ENCODE measurements around the gene ARFGEF3.

ARFGEF3 gene

DNA sequence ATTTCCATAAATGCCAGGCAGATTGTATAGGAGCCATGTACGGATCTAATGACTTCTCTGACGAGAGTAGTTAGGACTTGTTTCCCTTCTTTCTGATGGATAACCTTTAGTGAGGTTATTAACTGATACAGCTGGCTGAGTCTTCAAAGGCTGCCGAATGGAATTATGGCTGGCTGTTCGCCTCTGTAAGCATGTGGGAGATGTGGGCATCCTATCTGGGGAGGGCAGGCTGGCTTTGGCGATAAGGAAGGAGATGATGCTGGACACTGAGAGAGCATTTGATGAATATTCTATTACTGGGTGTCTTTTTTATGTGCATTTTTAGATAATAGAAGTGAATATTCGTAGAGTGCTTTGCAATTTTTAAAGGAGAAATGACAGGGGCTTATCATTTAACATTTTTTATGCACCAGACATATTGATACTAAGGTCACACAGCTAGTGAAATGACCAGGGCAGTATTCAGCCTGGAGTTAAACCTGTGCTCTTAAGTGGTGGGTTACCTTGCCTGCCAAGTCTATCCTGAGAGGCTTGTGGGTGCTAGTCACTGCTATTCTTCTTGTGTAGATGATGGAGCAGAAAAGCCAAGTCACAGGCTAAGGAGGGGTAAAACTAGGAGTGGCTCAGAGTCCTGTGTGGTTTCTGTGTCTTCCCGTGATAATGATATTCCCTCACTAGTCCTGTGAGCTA, 53.5 kb downstream of the ARFGEF3 start:
- DNase-seq (ENCODE audit: low spot score): no peak

DNA sequence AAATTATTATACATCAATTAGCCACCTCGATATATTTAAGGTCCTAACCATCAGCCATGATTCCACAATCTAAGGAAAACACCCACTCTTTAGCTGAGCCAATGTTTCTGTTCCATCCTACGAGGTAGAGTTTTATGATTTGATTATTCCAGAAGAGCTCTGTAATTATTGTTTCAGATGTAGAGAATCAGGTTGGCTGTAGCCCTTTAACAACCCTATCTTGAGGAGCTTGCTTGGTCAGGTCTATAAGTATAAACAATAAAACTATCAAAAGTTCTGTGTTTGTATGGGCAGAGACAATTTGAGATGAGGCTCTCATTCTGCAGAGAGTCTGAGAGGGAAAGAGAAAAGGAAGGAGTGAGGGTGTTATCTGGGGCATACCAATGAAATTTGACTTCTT, 56.7 kb downstream of the ARFGEF3 start, which contains the start of gene PBOV1:
PBOV1 (minus strand) TSS at position 43 of the 400 bp plus-strand sequence. CDS start 96 bp downstream, outside the sequence.
- no peak for DNase-seq (ENCODE audit: low spot score)

DNA sequence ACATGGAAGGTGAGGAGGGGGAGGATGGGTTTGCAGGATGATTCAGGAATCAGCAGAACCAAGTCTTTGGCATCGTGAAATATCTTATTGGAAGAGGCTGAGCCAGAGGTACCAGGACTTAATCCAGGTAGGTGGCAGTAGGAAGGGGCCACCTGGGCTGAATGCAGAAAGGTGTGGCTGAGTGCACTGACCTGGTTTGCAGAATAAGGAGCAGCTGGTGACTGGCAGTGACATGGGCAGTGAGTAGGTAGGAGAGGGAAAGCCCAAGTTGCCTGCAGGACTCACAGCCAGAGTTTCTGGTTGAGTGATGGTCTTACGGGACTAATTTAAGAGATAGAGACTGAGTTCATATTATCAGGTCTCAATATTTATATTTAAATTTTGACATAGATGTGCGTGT, 57.7 kb downstream of the ARFGEF3 start:
- DNase-seq (ENCODE audit: low spot score): no peak

DNA sequence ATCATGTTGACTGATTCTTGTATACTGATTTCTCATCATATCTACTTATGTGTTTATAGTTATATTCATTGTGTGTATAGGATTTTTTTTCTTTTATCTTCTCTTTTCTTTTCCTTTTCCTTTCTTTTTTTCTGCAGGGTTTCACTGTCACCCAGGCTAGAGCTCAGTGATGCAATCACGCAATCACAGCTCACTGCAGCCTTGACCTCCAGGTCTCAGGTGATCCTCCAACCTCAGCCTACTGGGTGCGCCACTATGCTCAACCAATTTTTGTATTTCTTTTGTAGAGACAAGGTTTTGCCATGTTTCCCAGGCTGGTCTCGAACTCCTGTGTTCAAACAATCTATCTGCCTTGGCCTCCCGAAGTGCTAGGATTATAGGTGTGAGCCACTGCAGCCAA, 58.2 kb downstream of the ARFGEF3 start:
- no peak for DNase-seq (ENCODE audit: low spot score)

DNA sequence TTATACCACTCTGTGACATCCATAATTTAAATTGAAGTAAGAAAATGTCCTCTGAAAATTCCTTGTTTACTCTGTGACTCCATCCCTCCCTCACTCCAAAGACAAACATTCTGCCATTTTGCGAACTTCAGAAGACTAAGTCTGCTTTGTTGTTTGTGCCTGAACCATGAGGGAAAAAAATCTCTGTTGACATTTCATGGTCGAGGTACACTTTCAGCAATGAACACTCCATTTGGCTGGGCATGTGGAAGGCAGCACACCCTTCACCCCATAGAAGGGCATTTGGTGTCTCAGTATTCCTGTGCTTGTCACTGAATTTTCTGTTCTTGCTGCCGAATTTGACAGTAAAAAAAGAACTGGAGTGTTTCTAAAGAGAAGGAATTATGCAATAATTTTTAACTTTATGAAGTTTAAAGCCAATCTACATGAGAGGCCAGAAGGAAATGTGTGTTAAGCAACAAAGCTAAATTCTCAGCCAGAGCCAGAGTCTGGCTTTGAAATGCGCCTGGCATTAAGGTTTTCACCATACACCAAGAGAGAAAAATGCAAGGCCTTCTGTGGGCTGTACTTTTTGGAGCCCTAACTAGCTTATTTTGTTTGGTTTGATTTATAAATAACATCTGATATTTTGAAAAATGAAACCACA, 61.3 kb downstream of the ARFGEF3 start:
- no peak for DNase-seq (ENCODE audit: low spot score)

DNA sequence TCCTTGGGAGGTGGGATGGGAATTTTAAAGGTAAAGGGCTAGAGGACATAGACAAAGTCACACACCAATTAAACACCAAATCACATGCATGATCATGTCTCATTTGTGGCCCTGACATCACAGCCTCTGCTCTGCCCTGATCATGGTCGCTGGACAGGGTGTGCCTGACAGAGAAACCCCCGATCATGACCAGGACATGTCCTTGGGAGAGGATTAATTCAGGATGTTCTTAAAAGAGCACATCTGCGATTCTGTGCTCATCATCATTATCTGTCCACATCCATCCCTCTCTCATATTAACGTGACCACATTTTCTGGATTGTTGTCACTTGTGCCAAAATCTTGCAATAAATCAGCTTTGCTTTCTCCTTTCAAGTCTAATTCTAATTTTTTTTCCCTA, 64.2 kb downstream of the ARFGEF3 start:
- DNase-seq (ENCODE audit: low spot score): no peak

DNA sequence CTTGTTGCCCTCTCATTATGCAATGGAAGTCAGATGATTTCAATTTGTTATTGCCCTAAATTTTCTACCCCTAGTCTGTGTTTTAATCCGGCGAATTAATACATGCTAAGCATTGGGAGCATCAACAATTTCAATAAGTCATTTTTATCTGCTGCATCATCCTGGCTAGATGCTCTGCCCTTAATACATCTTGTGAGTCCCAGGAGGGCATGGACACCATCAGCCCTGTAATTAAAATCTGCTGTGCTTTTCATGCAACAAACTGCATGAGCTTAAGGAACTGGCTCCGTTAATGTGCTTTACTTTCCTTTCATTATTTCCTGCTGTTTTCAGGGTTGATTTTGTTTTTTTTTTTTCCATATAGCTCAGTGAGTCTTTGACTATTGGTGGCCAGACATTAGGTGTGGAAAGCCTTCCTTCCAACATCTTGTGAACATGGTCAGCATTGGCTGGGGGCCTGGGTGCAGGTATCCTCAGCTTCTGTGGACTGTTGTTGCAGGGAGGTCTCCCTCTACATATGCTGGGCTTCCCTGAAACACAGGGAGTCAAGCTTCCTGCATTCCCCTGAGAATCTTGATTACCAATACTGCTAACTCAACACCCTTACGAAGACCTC, 65.1 kb downstream of the ARFGEF3 start:
- DNase-seq (ENCODE audit: low spot score): no peak

DNA sequence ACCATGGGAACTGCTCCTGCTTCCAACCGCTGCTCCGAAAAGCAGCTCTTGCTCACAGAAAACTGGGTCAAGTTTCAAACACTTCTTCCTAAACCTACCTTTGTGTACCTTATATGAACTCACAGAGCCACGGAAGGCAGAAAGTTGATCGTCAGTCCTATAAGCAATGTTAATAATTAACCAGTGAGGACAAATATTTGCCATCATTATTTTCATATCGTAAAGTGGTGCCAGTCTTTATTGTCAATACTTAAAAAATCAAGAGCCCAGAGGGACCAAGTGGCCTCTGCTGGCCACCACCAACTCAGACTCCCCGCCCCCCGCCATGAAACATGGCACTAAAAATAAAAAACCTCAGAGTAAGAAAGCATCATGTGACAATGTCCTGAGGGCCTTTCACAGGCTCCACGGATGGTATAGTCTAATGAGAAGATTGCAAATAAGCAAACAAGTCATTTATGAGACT, 65.6 kb downstream of the ARFGEF3 start:
- DNase-seq (ENCODE audit: low spot score): no peak

DNA sequence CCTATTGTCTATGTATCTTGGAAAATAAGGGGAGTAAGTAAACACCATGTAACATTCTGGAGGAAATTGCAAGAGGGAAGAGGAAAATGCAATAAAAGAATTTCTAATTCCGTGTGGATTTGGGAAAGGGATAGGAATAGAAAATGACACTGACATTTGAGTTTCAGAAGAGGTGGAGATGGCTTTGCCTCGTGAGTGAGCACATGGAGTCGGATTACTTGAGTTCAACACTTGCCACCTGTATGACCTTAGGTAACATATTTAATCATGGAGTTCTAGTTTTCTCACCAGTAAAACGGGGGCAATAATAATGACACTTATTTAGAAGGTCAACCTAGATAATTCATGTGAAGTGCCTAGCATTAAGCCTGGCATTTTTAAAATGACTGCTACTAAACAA, 67.3 kb downstream of the ARFGEF3 start:
- no peak for DNase-seq (ENCODE audit: low spot score)

DNA sequence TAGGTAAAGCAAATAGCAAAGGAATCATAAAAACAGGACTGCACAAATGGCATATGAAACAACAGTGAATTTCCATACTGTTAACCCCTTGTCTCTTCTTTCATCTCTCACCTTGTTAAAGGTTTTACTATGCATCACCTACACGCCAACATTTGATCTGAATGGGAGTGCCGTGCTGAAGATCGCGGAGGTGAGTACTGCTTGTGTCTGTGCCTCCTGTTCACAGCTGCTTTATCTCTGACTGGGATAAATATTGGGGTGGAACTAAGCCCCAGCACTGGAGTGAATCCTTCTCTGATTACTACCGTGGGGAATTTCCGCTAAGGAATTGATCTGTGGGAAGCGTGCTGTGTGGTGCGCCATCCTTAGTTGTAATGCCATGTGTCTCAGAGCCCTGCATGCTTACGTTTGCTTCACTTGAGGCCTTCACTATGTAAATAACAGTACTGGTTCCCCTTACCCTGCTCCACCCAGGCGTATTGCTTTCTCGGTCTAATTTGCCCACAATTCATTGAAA, 68.0 kb downstream of the ARFGEF3 start:
- DNase-seq (ENCODE audit: low spot score): no peak

DNA sequence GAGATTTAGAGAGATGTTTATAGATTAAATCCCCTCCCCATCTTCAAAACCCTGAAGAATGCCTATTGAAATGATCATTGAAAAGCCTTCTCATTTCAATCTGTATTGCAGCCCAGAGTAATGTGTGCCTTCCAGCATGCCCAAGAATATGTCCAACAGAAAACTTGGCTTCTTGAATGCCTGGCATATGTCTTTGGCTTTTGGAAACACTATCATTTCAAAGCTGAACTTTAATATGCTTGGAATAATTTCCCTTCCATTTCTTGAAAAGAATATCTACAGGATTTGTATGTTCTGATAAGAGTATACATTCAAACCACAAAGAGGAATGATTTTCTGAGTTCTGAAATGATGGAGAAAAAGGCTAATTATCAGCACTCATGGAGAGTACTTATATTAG, 68.5 kb downstream of the ARFGEF3 start:
- no peak for DNase-seq (ENCODE audit: low spot score)

DNA sequence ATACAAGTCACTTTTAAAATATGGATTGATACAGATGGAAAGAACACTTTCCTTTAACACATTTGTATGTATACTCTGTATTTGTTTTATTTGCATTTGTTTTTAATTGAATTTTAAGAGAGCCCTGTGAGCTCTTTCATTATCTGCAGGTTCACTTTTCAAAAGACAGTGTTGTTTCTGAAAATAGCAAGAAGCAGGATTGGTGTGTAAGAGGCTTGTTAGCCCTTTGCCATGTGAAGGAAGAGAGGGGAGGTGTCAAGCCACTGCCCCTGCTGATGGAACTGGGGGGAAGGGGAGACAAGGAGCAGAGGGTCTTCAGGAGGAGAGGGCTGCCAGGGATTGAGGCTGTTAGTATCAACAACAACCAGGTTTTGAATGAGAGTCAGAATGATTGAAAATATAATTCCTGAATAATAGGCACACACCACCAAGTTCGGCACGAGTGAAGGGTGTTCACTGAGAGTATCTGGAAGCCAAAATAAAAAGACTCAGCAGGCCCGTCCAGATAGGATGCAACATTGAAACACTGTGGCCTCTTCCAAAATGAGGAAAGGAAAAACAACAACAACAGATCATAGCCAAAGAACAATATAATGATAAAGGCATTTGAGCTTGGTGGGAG, 69.1 kb downstream of the ARFGEF3 start:
- DNase-seq (ENCODE audit: low spot score): no peak

DNA sequence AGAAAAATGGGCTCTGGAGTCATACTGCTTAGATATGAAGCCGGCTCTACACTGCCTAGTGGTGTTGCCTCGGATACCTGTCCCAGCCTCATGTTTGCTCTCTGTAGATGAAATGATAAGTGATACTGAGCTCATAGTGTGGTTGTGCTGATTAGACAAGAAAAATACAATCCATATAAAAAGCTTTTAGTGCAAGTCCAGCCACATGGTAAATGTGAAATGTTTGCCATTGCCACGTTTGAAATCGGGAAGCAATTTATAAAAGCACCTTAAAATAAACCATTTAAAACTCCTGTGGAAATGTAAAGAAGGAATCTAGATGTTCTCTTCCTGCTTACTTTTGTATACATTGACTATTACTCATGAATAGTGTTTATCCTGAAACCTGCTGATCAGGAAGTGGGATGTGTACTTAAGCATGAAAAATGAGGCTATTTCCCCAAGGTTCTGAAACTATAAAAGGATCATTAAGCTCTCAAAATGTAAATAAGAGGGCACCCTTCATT, 69.7 kb downstream of the ARFGEF3 start:
- no peak for DNase-seq (ENCODE audit: low spot score)

DNA sequence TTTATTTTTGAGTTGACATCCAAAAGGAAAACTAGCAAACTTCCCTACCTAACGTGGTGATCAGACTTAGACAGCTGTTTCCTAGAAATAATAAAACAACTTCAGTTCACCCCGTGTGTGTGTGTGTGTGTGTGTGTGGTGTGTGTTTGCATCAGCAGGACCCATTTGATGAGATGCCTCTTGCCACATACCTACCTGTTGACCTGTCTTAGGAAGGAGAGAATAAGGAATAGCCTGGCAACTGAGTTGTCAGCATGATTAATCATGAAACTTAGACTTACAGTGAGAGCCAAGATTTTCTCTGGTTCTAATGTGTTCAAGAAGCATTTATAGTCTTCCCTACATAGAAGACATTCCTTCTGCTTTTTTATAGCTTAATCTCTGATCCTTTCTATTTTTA, 72.6 kb downstream of the ARFGEF3 start:
- DNase-seq (ENCODE audit: low spot score): no peak

DNA sequence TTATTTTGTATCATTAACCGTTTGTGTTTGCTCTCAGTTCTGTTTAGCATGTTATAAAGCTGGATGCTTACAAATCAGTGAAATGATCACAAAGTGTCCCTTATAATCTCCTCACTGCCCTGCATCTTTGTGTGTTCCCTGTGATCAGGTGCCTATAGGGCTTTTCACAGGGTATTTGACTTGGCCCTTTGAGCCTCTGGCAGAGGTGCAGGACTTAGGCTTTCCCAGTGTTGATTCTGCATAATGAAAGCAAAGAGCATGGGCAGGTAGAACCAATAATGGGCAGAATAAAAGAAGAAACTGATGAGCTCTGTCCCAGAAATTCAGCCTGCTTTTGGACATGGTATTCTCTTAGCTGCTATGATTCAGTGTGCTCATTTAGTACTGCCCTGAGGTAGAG, 73.5 kb downstream of the ARFGEF3 start:
- no peak for DNase-seq (ENCODE audit: low spot score)

DNA sequence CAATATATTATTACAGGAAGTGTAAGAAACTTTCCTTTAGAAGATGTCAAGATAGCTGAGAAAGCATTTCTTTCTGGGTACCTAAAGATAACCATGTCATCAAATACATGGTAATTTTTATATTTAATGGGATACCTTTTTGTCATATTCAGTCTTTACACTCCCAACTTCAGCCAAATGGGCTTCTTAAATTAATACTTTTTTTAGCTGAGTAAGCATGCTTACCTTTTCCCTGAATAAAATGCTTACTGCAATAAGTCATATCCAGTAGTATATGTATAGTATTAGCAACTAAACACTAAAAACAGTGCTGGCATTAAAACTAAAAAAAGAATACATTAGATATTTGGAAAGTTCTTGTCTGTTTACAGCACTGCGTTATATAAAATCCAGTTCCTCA, 74.0 kb downstream of the ARFGEF3 start:
- DNase-seq (ENCODE audit: low spot score): no peak

DNA sequence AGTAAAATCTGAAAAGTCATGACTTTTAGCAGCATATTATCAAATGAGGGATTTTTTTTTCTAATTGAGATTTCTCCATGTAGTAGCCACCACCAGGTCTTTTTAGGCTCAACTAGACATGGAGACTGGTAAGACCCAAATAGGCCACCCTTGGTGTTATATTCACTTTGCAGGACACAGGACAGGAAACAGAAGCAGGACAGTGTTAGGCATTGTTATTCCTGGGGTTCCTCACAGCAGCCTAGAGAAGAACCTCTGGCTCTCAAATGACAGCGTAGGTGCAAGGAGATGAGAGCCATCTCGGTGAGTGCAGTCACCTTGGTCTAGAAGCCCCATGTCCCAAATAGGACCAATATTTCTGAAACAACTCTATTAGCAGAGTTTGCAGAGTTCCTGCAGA, 75.7 kb downstream of the ARFGEF3 start:
- DNase-seq (ENCODE audit: low spot score): no peak

DNA sequence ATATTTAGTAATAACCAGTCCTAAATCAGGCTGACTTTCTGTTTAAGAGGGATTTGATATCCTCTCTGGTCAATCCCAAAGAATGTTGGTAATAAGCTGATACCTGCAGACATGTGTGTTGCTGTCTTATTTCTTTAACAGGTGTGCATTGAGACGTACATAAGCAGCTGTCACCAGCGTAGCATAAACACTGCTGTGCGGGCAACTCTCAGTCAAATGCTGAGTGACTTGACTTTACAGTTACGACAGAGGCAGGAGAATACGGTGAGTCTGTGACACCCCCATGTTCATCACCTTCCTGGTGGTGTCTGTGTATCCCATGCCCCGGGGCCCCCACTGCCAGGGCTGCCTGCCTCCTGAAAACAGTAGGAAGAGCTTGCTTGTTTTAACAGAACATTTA, 76.6 kb downstream of the ARFGEF3 start:
- DNase-seq (ENCODE audit: low spot score): no peak

DNA sequence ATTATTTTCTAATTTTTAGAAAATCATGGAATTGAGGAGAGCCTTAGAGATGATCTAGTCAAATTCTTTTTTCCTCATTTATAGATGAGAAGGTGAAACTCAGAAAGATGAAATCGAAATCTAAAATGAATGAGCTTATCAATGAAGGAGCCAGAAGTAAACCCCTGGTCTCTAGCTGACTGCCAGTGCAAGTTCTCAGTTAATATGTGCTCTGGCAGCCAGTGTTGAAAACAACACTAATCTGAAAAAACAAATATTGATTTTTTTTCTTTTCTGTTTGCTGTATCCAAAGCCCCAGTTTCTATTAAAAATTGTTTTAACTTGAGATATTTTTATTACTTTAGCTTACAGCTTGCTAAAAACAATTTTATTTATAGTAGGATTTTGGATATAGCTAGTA, 78.0 kb downstream of the ARFGEF3 start:
- DNase-seq (ENCODE audit: low spot score): no peak

DNA sequence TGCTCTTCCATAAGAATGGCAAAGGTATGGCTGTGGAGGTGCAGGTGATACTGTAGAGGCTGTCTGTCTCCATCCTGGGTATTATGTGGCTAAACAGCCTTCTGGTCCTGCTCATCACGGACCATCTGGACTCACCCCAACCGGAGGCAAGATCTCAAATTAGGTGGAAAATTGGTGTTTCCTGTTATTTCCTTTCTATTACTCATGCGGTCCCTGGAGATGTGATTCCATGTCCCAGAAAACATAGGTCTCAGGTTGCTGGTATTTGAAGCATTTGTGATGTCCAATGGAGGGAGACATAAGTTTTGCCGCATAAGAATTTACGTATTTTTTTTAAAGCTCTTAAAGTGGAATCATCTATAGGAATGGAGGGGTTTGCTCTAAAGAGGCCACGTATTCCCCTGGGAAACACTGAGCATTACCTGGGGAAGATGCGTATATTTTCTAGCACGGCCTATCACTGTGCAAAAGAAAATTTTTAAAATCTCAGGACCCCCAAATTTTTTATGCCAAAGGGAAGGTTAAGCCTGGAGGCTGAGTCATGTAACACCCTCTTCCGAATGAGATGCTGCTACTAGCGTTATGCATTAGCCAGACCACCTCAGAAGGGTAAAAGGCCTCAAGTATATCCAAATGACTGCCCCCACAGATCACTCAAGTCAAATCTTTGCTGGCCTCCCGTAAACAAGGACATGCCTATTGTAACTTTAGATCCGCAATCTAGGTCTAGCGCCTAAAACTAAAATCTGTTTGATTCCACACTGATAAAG, 78.9 kb downstream of the ARFGEF3 start:
- no peak for DNase-seq (ENCODE audit: low spot score)

DNA sequence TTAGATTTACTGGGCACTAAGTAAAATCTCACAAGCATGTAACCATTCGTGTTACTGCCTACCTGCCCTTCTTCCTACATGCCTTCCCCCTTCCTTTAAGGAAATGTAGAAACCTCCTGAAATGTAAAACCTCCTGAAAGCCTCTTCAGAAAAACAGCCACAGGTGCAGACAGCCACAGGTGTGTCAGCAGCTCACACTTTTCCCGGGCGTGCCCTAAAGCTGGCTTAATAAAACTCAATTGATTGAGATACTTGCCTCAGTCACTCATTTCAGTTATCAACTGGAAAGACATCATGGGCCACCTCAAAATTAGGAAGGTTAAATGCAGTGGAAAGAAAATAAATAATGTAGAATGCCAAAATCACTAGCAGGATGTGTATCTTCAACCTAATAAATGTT, 79.6 kb downstream of the ARFGEF3 start:
- no peak for DNase-seq (ENCODE audit: low spot score)

DNA sequence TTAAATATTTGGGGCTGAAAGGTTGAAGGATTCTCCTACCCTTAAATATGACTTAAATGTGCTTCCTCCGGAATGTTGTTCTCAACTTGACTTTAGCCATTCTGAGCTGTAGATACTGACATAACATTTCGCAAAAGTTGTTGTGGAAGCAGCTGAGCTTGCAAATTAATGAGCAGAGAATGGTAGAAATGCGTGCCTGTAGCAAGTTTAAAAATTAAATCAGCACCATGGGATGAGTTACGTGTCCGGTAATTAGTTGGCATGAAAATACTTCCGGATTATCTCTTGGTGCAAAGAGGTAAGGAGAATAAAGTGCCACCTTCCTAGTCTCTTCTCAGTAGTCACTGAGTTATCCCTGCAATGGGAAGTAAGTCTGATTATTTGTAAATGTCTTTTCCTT, 80.2 kb downstream of the ARFGEF3 start:
- no peak for DNase-seq (ENCODE audit: low spot score)

Data from iPS-NIHi11 (cell line).